SK-N-SH (cell line): ENCODE measurements around the gene GYS1.
"Not testable (repeated sequence)": the region's sequence is repeated elsewhere in the genome, so short reads cannot be mapped to it uniquely, and the experiment has no call there.

Source experiments
- TAF1 ChIP-seq: IDR thresholded peaks from 2 replicates; pipeline ENCODE4 v1.6.1; 2012; ENCODE audit warnings: low read depth, mild to moderate bottlenecking, low read length, moderate library complexity, borderline replicate concordance
- TF ChIP-seq, protein P1 (sequence below): fragments of 200-600 bp; sonication (generic); IDR thresholded peaks from 2 replicates; pipeline ENCODE4 v1.6.1; 2017; ENCODE audit warnings: antibody characterized with exemption, mild to moderate bottlenecking, moderate library complexity
- TF ChIP-seq, protein P2 (sequence below): fragments of 150-350 bp; IDR thresholded peaks from 2 replicates; pipeline ENCODE4 v1.6.1; 2017; ENCODE audit warnings: antibody characterized with exemption, low read length, low read depth, borderline replicate concordance
- TF ChIP-seq, protein P3 (sequence below): IDR thresholded peaks from 2 replicates; pipeline ENCODE4; 2012

GRCh38 chr19:48927692-48928091 lies 65.4 kb downstream of the GYS1 start:
- TF ChIP-seq, protein P1, sequence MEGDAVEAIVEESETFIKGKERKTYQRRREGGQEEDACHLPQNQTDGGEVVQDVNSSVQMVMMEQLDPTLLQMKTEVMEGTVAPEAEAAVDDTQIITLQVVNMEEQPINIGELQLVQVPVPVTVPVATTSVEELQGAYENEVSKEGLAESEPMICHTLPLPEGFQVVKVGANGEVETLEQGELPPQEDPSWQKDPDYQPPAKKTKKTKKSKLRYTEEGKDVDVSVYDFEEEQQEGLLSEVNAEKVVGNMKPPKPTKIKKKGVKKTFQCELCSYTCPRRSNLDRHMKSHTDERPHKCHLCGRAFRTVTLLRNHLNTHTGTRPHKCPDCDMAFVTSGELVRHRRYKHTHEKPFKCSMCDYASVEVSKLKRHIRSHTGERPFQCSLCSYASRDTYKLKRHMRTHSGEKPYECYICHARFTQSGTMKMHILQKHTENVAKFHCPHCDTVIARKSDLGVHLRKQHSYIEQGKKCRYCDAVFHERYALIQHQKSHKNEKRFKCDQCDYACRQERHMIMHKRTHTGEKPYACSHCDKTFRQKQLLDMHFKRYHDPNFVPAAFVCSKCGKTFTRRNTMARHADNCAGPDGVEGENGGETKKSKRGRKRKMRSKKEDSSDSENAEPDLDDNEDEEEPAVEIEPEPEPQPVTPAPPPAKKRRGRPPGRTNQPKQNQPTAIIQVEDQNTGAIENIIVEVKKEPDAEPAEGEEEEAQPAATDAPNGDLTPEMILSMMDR = not testable (repeated sequence)
- TF ChIP-seq, protein P2, sequence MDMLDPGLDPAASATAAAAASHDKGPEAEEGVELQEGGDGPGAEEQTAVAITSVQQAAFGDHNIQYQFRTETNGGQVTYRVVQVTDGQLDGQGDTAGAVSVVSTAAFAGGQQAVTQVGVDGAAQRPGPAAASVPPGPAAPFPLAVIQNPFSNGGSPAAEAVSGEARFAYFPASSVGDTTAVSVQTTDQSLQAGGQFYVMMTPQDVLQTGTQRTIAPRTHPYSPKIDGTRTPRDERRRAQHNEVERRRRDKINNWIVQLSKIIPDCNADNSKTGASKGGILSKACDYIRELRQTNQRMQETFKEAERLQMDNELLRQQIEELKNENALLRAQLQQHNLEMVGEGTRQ = not testable (repeated sequence)
- not testable (repeated sequence) for TF ChIP-seq TAF1
- TF ChIP-seq, protein P3, sequence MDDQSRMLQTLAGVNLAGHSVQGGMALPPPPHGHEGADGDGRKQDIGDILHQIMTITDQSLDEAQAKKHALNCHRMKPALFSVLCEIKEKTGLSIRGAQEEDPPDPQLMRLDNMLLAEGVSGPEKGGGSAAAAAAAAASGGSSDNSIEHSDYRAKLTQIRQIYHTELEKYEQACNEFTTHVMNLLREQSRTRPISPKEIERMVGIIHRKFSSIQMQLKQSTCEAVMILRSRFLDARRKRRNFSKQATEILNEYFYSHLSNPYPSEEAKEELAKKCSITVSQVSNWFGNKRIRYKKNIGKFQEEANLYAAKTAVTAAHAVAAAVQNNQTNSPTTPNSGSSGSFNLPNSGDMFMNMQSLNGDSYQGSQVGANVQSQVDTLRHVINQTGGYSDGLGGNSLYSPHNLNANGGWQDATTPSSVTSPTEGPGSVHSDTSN = not testable (repeated sequence)
